ENCODE data around the gene FHAD1. TPM values are rescaled to one million over a fixed set of nuclear protein-coding genes. Genes with fewer than 3 reads are reported as not detected.

Gene FHAD1
- total RNA-seq, 1 experiment from 2014 or later, result 1.9 TPM

DNA sequence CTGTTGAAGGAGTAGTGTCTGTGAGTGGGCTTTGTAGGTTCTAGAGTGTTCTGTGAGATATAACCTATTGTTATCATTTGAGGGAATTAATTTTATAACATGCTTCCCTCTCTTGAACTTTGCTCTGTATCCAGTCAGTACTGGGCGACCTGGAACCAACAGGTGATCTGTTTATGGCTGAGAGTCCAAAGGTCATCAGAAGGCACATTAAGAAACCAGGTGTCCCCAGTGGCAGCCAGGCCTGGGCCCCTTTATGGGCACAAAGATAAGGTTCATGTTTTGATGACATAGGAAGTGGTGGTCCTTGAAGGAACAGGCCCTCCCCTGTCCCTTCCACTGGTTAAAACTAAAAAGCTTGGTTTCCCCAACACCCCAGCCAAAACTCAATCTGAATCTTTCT is 61.1 kb downstream of the FHAD1 start:
- Mint-ChIP-seq H3K27me3 (ENCODE audit: low read depth) (peaks cover 20% of the 10 kb centered on the region), H3K9me3 (peaks cover 16 to 24% of the 10 kb centered on the region in 2 experiments)
- no peak overlapping the region for H3K56ac ChIP-seq (ENCODE audit: insufficient read length, low read depth, low read length)

More for the DNA sequence above, 61.1 kb downstream of the FHAD1 start:
- Mint-ChIP-seq H3K4me3 (no peak overlapping the region), H3K36me3 (ENCODE audit: insufficient read depth in 1 of 3, low read depth in 3 of 3) (peaks cover 7 to 22% (median 12%) of the 10 kb centered on the region in 3 experiments), H3K4me1 (peaks cover 5 to 7% of the 10 kb centered on the region in 2 experiments; a peak in 3 of 4 replicates), H3K27ac (no peak overlapping the region; a peak in 1 of 7 replicates)
- no peak overlapping the region for H4K5ac ChIP-seq (ENCODE audit: insufficient read length, low read depth, low read length)
- no peak for DNase-seq
- H3K18ac ChIP-seq (ENCODE audit: insufficient read length, low read depth, low read length), result no peak overlapping the region
- H2BK5ac ChIP-seq (ENCODE audit: insufficient read length, low read length), result no peak overlapping the region
- H4K20me1 ChIP-seq (ENCODE audit: control insufficient read depth, insufficient read depth, insufficient read length), result no peaks in the 10 kb centered on the region
- H3K9ac ChIP-seq (ENCODE audit: extremely low read depth, insufficient read length, low read length), result no peak overlapping the region
- no peak overlapping the region for H2BK15ac ChIP-seq (ENCODE audit: low read depth, low read length)
- TF ChIP-seq, protein P1, sequence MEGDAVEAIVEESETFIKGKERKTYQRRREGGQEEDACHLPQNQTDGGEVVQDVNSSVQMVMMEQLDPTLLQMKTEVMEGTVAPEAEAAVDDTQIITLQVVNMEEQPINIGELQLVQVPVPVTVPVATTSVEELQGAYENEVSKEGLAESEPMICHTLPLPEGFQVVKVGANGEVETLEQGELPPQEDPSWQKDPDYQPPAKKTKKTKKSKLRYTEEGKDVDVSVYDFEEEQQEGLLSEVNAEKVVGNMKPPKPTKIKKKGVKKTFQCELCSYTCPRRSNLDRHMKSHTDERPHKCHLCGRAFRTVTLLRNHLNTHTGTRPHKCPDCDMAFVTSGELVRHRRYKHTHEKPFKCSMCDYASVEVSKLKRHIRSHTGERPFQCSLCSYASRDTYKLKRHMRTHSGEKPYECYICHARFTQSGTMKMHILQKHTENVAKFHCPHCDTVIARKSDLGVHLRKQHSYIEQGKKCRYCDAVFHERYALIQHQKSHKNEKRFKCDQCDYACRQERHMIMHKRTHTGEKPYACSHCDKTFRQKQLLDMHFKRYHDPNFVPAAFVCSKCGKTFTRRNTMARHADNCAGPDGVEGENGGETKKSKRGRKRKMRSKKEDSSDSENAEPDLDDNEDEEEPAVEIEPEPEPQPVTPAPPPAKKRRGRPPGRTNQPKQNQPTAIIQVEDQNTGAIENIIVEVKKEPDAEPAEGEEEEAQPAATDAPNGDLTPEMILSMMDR (conservative IDR thresholded peaks at IDR 0.05), result no peak
- H4K8ac ChIP-seq (replicated peaks; ENCODE audit: insufficient read length, low read depth, low read length), result no peak overlapping the region
- WGBS (ENCODE audit: extremely low coverage, insufficient read length, low lambda C conversion rate), result no CpG with 5 or more reads among the region's 1 CpG
- no peaks in the 10 kb centered on the region for H3K79me1 ChIP-seq (ENCODE audit: insufficient read depth, low read depth, low read length, poor library complexity, severe bottlenecking)
- H2AK5ac ChIP-seq (ENCODE audit: insufficient read length, low read length), result no peak overlapping the region
- no peaks in the 10 kb centered on the region for H3K9me3 ChIP-seq (ENCODE audit: control insufficient read depth, low read depth, low read length)
- no peaks in the 10 kb centered on the region for H3K4me1 ChIP-seq (ENCODE audit: insufficient read depth, low read length)
- no peak overlapping the region for H2AFZ ChIP-seq (ENCODE audit: low read length)
- H3K23ac ChIP-seq (ENCODE audit: insufficient read length, low read depth, low read length), result no peak overlapping the region
- H3T11ph ChIP-seq (ENCODE audit: low read length), result no peak overlapping the region
- H3K79me2 ChIP-seq (ENCODE audit: insufficient read depth, low read length), result no peaks in the 10 kb centered on the region
- H2BK120ac ChIP-seq (ENCODE audit: low read depth, low read length, poor library complexity, severe bottlenecking), result no peak overlapping the region
- H3K27me3 ChIP-seq (ENCODE audit: insufficient read depth, low read length), result no peaks in the 10 kb centered on the region
- no peak overlapping the region for H4K91ac ChIP-seq (ENCODE audit: insufficient read length, low read depth, low read length)
- H2BK20ac ChIP-seq (ENCODE audit: low read depth, low read length, poor library complexity, severe bottlenecking), result no peak overlapping the region
- no peak overlapping the region for H3K4ac ChIP-seq (ENCODE audit: low read depth, low read length)
- H3K4me2 ChIP-seq (ENCODE audit: insufficient read depth, insufficient read length, low read length), result no peak overlapping the region
- H3K27ac ChIP-seq (ENCODE audit: insufficient read length, low read depth, low read length), result no peak overlapping the region
- H3K23me2 ChIP-seq (ENCODE audit: insufficient read length, low read depth, low read length, poor library complexity, severe bottlenecking), result no peaks in the 10 kb centered on the region
- no peak overlapping the region for H2BK12ac ChIP-seq (ENCODE audit: insufficient read length, low read depth, low read length)
- no peak overlapping the region for H3K14ac ChIP-seq (ENCODE audit: insufficient read depth, low read length)
